DND-41 (cell line): ENCODE data around the gene CFAP92.

Source experiments
- ATAC-seq: fragments of 200-7000 bp; cut with Tn5 transposase; 3 replicates; pipeline ENCODE4 v1.9.1; 2021; ENCODE audit warnings: low read depth; ENCODE audit not compliant: insufficient read depth
- DNase-seq: peaks from one replicate; pipeline ENCODE4 v3.0.0-alpha.2; 2020
- H2AFZ ChIP-seq: 2 replicates; pipeline ENCODE4 v1.6.0; 2012; ENCODE audit warnings: low read depth, low read length
- H3K27ac ChIP-seq: 2 replicates; pipeline ENCODE4 v1.5.1; 2012; ENCODE audit warnings: low read length, inconsistent platforms
- H3K27me3 ChIP-seq: fragments of 200-600 bp; sonication (generic); 2 replicates; pipeline ENCODE4 v1.6.0; 2012; ENCODE audit warnings: low read length, mild to moderate bottlenecking, inconsistent platforms; ENCODE audit not compliant: insufficient read depth, poor library complexity
- H3K36me3 ChIP-seq: 2 replicates; pipeline ENCODE4 v1.5.1; 2012; ENCODE audit warnings: low read length, inconsistent platforms; ENCODE audit not compliant: insufficient read depth
- H3K4me1 ChIP-seq: 2 replicates; pipeline ENCODE4 v1.5.1; 2012; ENCODE audit warnings: mild to moderate bottlenecking, low read length; ENCODE audit not compliant: insufficient read depth
- H3K4me2 ChIP-seq: 2 replicates; pipeline ENCODE4 v1.6.0; 2012; ENCODE audit warnings: mild to moderate bottlenecking, moderate library complexity, low read length, inconsistent platforms; ENCODE audit not compliant: insufficient read depth
- H3K4me3 ChIP-seq, 2 experiments: fragments of 200-600 bp in 1 of 2; shearing (Covaris generic) in 1 of 2; 2 replicates each; pipeline ENCODE4 v1.5.1; 2012 to 2016; ENCODE audit warnings: inconsistent platforms in 2 of 2, low read length in 2 of 2, mild to moderate bottlenecking in 2 of 2, low read depth in 1 of 2, moderate library complexity in 1 of 2
- H3K79me2 ChIP-seq: 2 replicates; pipeline ENCODE4 v1.6.0; 2012; ENCODE audit warnings: low read length, inconsistent platforms; ENCODE audit not compliant: insufficient read depth
- H3K9ac ChIP-seq: 2 replicates; pipeline ENCODE4 v1.6.0; 2012; ENCODE audit warnings: low read depth, mild to moderate bottlenecking, inconsistent platforms, low read length, moderate library complexity
- H3K9me3 ChIP-seq: 2 replicates; pipeline ENCODE4 v1.5.1; 2012; ENCODE audit warnings: low read length, moderate library complexity, mild to moderate bottlenecking, inconsistent platforms; ENCODE audit not compliant: insufficient read depth, severe bottlenecking
- H4K20me1 ChIP-seq: 2 replicates; pipeline ENCODE4 v1.6.0; 2012; ENCODE audit warnings: low read length; ENCODE audit not compliant: insufficient read depth
- CTCF ChIP-seq: IDR thresholded peaks from 2 replicates; pipeline ENCODE4 v1.5.1; 2012; ENCODE audit warnings: borderline replicate concordance, low read length, moderate library complexity, mild to moderate bottlenecking; ENCODE audit not compliant: poor library complexity, severe bottlenecking; ENCODE audit errors: extremely low read depth
- EZH2 ChIP-seq: IDR thresholded peaks from 3 replicates; pipeline ENCODE4 v1.6.1; 2012; ENCODE audit warnings: borderline replicate concordance, low read depth, mild to moderate bottlenecking, moderate library complexity, low read length, inconsistent platforms; ENCODE audit not compliant: severe bottlenecking

The CFAP92 gene

GRCh38 chr3:128923576-128923975 lies 70.3 kb downstream of the CFAP92 start:
- no peaks in the 10 kb centered on the region for H3K79me2 ChIP-seq
- TF ChIP-seq CTCF (peak; percentile 53), EZH2 (no peak)

GRCh38 chr3:128922804-128923459 lies 70.9 kb downstream of the CFAP92 start:
- Histone ChIP-seq H4K20me1 (no peaks in the 10 kb centered on the region), H2AFZ (peak overlapping the region; percentile 65), H3K4me1 (peaks cover 22% of the 10 kb centered on the region), H3K27me3 (no peaks in the 10 kb centered on the region), H3K4me3 (peak overlapping the region in 1 of 2 experiments; percentile 47; a peak in 2 of 4 replicates), H3K79me2 (no peaks in the 10 kb centered on the region), H3K4me2 (peak overlapping the region; percentile 60), H3K36me3 (peaks cover 5% of the 10 kb centered on the region; the same call in 1 of the 2 replicates), H3K9me3 (peaks cover 28% of the 10 kb centered on the region), H3K9ac (peak overlapping the region; percentile 37), H3K27ac (peak overlapping the region; percentile 77)
- TF ChIP-seq EZH2 (no peak), CTCF (no peak)
- DNase-seq = peak; percentile 76
- peak; percentile 82 for ATAC-seq

More at GRCh38 chr3:128923576-128923975, 70.3 kb downstream of the CFAP92 start:
- Histone ChIP-seq H3K27ac (peak overlapping the region; percentile 77), H3K9ac (peak overlapping the region; percentile 37), H4K20me1 (no peaks in the 10 kb centered on the region), H3K27me3 (no peaks in the 10 kb centered on the region), H2AFZ (peak overlapping the region; percentile 65), H3K4me1 (peaks cover 22% of the 10 kb centered on the region), H3K9me3 (peaks cover 28% of the 10 kb centered on the region), H3K36me3 (no peaks in the 10 kb centered on the region), H3K4me2 (peak overlapping the region; percentile 60), H3K4me3 (peak overlapping the region in 1 of 2 experiments; percentile 47; a peak in 2 of 4 replicates)
- DNase-seq (no peak), ATAC-seq (0 out of 3 replicates have a peak, but pooled peaks have one; percentile 30)

- Histone ChIP-seq H3K36me3 (peaks cover 34% of the 10 kb centered on the region), H3K4me2 (no peak overlapping the region), H3K79me2 (no peaks in the 10 kb centered on the region), H3K27ac (no peak overlapping the region), H3K9me3 (peaks cover 20% of the 10 kb centered on the region), H3K27me3 (no peaks in the 10 kb centered on the region), H3K9ac (no peak overlapping the region), H4K20me1 (no peaks in the 10 kb centered on the region), H2AFZ (no peak overlapping the region), H3K4me1 (peaks cover 22% of the 10 kb centered on the region), H3K4me3 (no peak overlapping the region)
- DNase-seq (no peak), ATAC-seq (no peak)
- TF ChIP-seq EZH2 (no peak), CTCF (no peak)
These were observed 73.9 kb downstream of the CFAP92 start for GRCh38 chr3:128919988-128920387.
